CD14-positive monocyte (primary cell): ENCODE measurements around the gene FBXO36. TPM values are rescaled to one million over a fixed set of nuclear protein-coding genes. Genes with fewer than 3 reads are reported as not detected.

Experiments used
- DNase-seq, 3 donors: peaks; one replicate each; pipeline ENCODE4 v3.0.0-alpha.2; 2011 to 2022
- H2AFZ ChIP-seq: 2 replicates; pipeline ENCODE4 v1.6.0; 2012; ENCODE audit warnings: mild to moderate bottlenecking, low read depth, low read length, inconsistent platforms; ENCODE audit not compliant: insufficient read depth, poor library complexity, severe bottlenecking
- H3K27ac ChIP-seq, 2 donors: 1 replicate in 1 of 2; 2 replicates in 1 of 2; pipeline ENCODE4 v1.5.1; 2012 to 2013; ENCODE audit warnings: low read length in 2 of 2, control low read depth in 1 of 2, inconsistent platforms in 1 of 2, low read depth in 1 of 2, mild to moderate bottlenecking in 1 of 2
- H3K27me3 ChIP-seq, 2 donors: one replicate each; pipeline versions ENCODE4 v1.6.0 to v1.6.1; 2011 to 2013; ENCODE audit warnings: low read length in 2 of 2; ENCODE audit not compliant: control insufficient read depth in 2 of 2, insufficient read depth in 2 of 2
- H3K36me3 ChIP-seq, 2 donors: replicated peaks in 1 of 2; 1 replicate in 1 of 2; 2 replicates in 1 of 2; pipeline versions ENCODE4 v1.5.1 to v1.6.1; 2012 to 2013; ENCODE audit warnings: low read length in 2 of 2, control low read depth in 1 of 2, inconsistent platforms in 1 of 2, mild to moderate bottlenecking in 1 of 2; ENCODE audit not compliant: insufficient read depth in 2 of 2, control insufficient read depth in 1 of 2
- H3K4me1 ChIP-seq, 2 donors: 1 replicate in 1 of 2; 2 replicates in 1 of 2; pipeline versions ENCODE4 v1.5.1 to v1.6.1; 2012 to 2013; ENCODE audit warnings: low read length in 2 of 2, control low read depth in 1 of 2, inconsistent platforms in 1 of 2, mild to moderate bottlenecking in 1 of 2, moderate library complexity in 1 of 2; ENCODE audit not compliant: insufficient read depth in 2 of 2, control insufficient read depth in 1 of 2
- H3K4me2 ChIP-seq: replicated peaks from 2 replicates; pipeline ENCODE3; 2012; ENCODE audit warnings: low read length, moderate library complexity, mild to moderate bottlenecking; ENCODE audit not compliant: poor library complexity, severe bottlenecking; ENCODE audit errors: extremely low read depth
- H3K4me3 ChIP-seq, 3 experiments: fragments of 200-600 bp in 1 of 3; sonication (generic) in 1 of 3; replicated peaks in 1 of 3; 1 replicate in 2 of 3; 2 replicates in 1 of 3; pipeline ENCODE4 v1.5.1; 2011 to 2013; ENCODE audit warnings: low read length in 3 of 3, mild to moderate bottlenecking in 3 of 3, control low read depth in 2 of 3, low read depth in 2 of 3, inconsistent platforms in 1 of 3, moderate library complexity in 1 of 3
- H3K79me2 ChIP-seq: 2 replicates; pipeline ENCODE4 v1.6.0; 2012; ENCODE audit warnings: mild to moderate bottlenecking, control low read depth, inconsistent platforms, low read length, moderate library complexity; ENCODE audit not compliant: insufficient read depth
- H3K9ac ChIP-seq: 2 replicates; pipeline ENCODE4 v1.6.0; 2017; ENCODE audit warnings: low read length, mild to moderate bottlenecking; ENCODE audit not compliant: insufficient read depth, poor library complexity, severe bottlenecking
- H3K9me3 ChIP-seq, 2 donors: replicated peaks in 1 of 2; 1 replicate in 1 of 2; 2 replicates in 1 of 2; pipeline versions ENCODE4 v1.5.1 to v1.6.1; 2012 to 2013; ENCODE audit warnings: low read length in 2 of 2, control low read depth in 1 of 2; ENCODE audit not compliant: control insufficient read depth in 1 of 2, insufficient read depth in 1 of 2
- H4K20me1 ChIP-seq: 2 replicates; pipeline ENCODE4 v1.6.0; 2012; ENCODE audit warnings: mild to moderate bottlenecking, low read length, control low read depth, moderate library complexity; ENCODE audit not compliant: insufficient read depth
- H3K27ac Mint-ChIP-seq, 7 donors: one replicate each; pipeline ENCODE4 v1.8.0; 2020; ENCODE audit warnings: mild to moderate bottlenecking in 7 of 7, mixed read lengths in 7 of 7, moderate library complexity in 6 of 7, inconsistent platforms in 2 of 7
- H3K27me3 Mint-ChIP-seq, 3 donors: one replicate each; pipeline ENCODE4 v1.8.0; 2021 to 2022; ENCODE audit warnings: low read depth in 3 of 3, mild to moderate bottlenecking in 3 of 3, mixed read lengths in 3 of 3, moderate library complexity in 3 of 3, inconsistent platforms in 1 of 3
- H3K36me3 Mint-ChIP-seq, 2 donors: one replicate each; pipeline ENCODE4 v1.8.0; 2020; ENCODE audit warnings: mixed read lengths in 2 of 2, inconsistent platforms in 1 of 2, mild to moderate bottlenecking in 1 of 2
- H3K4me1 Mint-ChIP-seq: one replicate; pipeline ENCODE4 v1.8.0; 2020; ENCODE audit warnings: mild to moderate bottlenecking, mixed read lengths
- H3K4me3 Mint-ChIP-seq, 2 donors: one replicate each; pipeline ENCODE4 v1.8.0; 2020; ENCODE audit warnings: mild to moderate bottlenecking in 2 of 2, mixed read lengths in 2 of 2, moderate library complexity in 1 of 2
- H3K9me3 Mint-ChIP-seq, 7 donors: one replicate each; pipeline ENCODE4 v1.8.0; 2020 to 2022; ENCODE audit warnings: mixed read lengths in 7 of 7, mild to moderate bottlenecking in 6 of 7, moderate library complexity in 6 of 7, inconsistent platforms in 2 of 7
- WGBS: methylation state at CpG from one replicate; pipeline ENCODE4 v1.1.5; 2013; ENCODE audit warnings: missing lambda C conversion rate; ENCODE audit not compliant: insufficient coverage; 5-methylcytosine and 5-hydroxymethylcytosine counted together
- intact Hi-C, 2 donors: fragments of 100-400 bp; cut with micrococcal nuclease; formaldehyde crosslinking; loops; one replicate each; pipeline versions ENCODE4 v1.15.0 to v1.15.1; 2023
- polyA plus RNA-seq, 3 donors: library from polyadenylated mRNA; depleted of rRNA in 1 of 3; unstranded in 2 of 3; stranded (reverse) in 1 of 3; fragments of 300-500 nt in 2 of 3; fragments of >200 nt in 1 of 3; fragmentation: Illumina TruSeq in 2 of 3; gene quantifications; 1 replicate in 2 of 3; 2 replicates in 1 of 3; pipeline ENCODE4 v1.2.3, GENCODE V29; 2012 to 2021
- TF ChIP-seq, protein P1 (sequence below): fragments of 200-600 bp; IDR thresholded peaks from one replicate; pipeline ENCODE4 v1.8.0; 2022; ENCODE audit warnings: antibody characterized with exemption, mild to moderate bottlenecking

The FBXO36 gene
- polyA plus RNA-seq, 3 donors = 0.52 to 0.90 (median 0.72) TPM

DNA sequence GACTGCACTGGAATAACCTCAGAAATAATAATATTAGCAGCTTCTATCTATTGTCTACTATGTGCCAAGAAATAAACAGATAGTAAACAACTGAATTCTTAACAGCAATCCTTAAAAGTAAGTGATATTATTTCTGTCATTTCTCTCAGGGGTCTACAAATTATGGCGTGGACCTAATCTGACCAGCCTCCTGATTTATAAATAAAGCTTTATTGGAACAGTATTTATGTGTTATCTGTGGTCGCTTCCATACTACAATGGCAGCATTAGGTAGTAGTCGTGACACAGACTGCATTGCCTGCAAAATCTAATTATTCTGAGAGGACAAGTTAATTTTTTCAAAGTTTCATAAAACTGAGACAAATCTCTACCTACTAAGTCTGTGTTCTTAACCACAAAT is 97.4 kb downstream of the FBXO36 start:
- Histone ChIP-seq H3K4me2 (no peak overlapping the region), H3K9ac (no peak overlapping the region), H3K36me3 (no peaks in the 10 kb centered on the region), H3K4me1 (no peaks in the 10 kb centered on the region), H3K79me2 (no peaks in the 10 kb centered on the region), H3K27ac (no peak overlapping the region), H2AFZ (no peak overlapping the region), H3K27me3 (no peaks in the 10 kb centered on the region), H4K20me1 (no peaks in the 10 kb centered on the region), H3K4me3 (no peak overlapping the region), H3K9me3 (no peaks in the 10 kb centered on the region)
- H3K9me3 Mint-ChIP-seq = peaks cover 0 to 7% (median 0%) of the 10 kb centered on the region in 7 donors
- H3K27me3 Mint-ChIP-seq = peaks cover 0 to 2% (median 1%) of the 10 kb centered on the region in 3 donors
- intact Hi-C loops = no loop called here
- TF ChIP-seq, protein P1, sequence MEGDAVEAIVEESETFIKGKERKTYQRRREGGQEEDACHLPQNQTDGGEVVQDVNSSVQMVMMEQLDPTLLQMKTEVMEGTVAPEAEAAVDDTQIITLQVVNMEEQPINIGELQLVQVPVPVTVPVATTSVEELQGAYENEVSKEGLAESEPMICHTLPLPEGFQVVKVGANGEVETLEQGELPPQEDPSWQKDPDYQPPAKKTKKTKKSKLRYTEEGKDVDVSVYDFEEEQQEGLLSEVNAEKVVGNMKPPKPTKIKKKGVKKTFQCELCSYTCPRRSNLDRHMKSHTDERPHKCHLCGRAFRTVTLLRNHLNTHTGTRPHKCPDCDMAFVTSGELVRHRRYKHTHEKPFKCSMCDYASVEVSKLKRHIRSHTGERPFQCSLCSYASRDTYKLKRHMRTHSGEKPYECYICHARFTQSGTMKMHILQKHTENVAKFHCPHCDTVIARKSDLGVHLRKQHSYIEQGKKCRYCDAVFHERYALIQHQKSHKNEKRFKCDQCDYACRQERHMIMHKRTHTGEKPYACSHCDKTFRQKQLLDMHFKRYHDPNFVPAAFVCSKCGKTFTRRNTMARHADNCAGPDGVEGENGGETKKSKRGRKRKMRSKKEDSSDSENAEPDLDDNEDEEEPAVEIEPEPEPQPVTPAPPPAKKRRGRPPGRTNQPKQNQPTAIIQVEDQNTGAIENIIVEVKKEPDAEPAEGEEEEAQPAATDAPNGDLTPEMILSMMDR = no peak
- no peak for DNase-seq
- H3K4me1 Mint-ChIP-seq = peaks cover 4% of the 10 kb centered on the region
- H3K4me3 Mint-ChIP-seq = no peak overlapping the region
- no CpG with 5 or more reads among the region's 3 CpGs for WGBS
- H3K27ac Mint-ChIP-seq = no peak overlapping the region
- no peaks in the 10 kb centered on the region for H3K36me3 Mint-ChIP-seq

DNA sequence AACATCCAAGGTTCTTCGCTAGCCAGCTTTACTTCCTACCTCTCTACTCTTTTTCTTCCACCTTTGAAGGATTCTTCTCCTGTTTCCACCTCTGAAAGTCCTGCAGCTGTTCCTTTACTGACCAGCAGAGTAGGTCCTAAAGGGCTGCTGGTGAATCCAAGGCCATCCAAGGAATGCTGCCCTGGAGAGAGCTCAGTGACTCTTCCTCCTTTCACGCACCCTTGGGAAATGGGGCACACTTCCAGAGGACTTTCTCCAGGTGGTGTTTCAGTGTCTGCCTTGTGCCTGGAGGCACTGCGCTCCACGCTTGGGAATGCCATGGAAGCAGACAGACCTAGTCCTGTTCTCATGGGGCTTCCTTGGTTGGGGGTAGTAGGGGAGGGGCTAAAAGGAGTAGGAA is 101.0 kb downstream of the FBXO36 start:
- no peak overlapping the region for H3K27ac Mint-ChIP-seq
- peaks cover 0 to 2% (median 0%) of the 10 kb centered on the region in 7 donors for H3K9me3 Mint-ChIP-seq
- intact Hi-C loops = no loop called here
- H3K36me3 Mint-ChIP-seq = no peaks in the 10 kb centered on the region
- Histone ChIP-seq H3K4me2 (no peak overlapping the region), H3K4me3 (no peak overlapping the region), H2AFZ (no peak overlapping the region), H3K9ac (no peak overlapping the region), H3K4me1 (no peaks in the 10 kb centered on the region), H3K9me3 (no peaks in the 10 kb centered on the region), H3K36me3 (no peaks in the 10 kb centered on the region), H3K79me2 (no peaks in the 10 kb centered on the region), H3K27ac (no peak overlapping the region), H4K20me1 (no peaks in the 10 kb centered on the region), H3K27me3 (no peaks in the 10 kb centered on the region)
- DNase-seq = no peak
- H3K27me3 Mint-ChIP-seq = peaks cover 0 to 4% (median 2%) of the 10 kb centered on the region in 3 donors
- no peak overlapping the region for H3K4me3 Mint-ChIP-seq
- TF ChIP-seq, protein P1 = no peak
- WGBS = 89% methylated on average over 3 of the region's 4 CpGs
- peaks cover under 1% of the 10 kb centered on the region for H3K4me1 Mint-ChIP-seq
